Measurements from ENCODE around the gene AKAP13. TPM values are rescaled to one million over a fixed set of nuclear protein-coding genes. Genes with fewer than 3 reads are reported as not detected.

AKAP13 gene
- total RNA-seq, 2 experiments from 2014 or later = 282 to 304 TPM

GRCh38 chr15:85527895-85528294 lies 147.5 kb downstream of the AKAP13 start:
- no peak overlapping the region for H3K4me3 ChIP-seq (ENCODE audit: low read length)
- Mint-ChIP-seq H3K4me1 (ENCODE audit: low read depth) (peaks cover 44% of the 10 kb centered on the region), H3K36me3 (ENCODE audit: low read depth) (peaks cover 64% of the 10 kb centered on the region)

GRCh38 chr15:85530079-85530478 lies 149.7 kb downstream of the AKAP13 start:
- Mint-ChIP-seq H3K4me1 (ENCODE audit: low read depth) (peaks cover 53% of the 10 kb centered on the region), H3K36me3 (ENCODE audit: low read depth) (peaks cover 65% of the 10 kb centered on the region)

More at GRCh38 chr15:85527895-85528294, 147.5 kb downstream of the AKAP13 start:
- Histone ChIP-seq H3K36me3 (ENCODE audit: insufficient read depth, low read length) (peaks cover 19% of the 10 kb centered on the region), H3K4me1 (ENCODE audit: insufficient read depth, low read length) (no peaks in the 10 kb centered on the region), H3K27ac (ENCODE audit: low read depth in 1 of 2, low read length in 2 of 2) (no peak overlapping the region), H3K27me3 (ENCODE audit: control insufficient read depth in 1 of 2, insufficient read depth in 2 of 2, low read length in 2 of 2) (no peaks in the 10 kb centered on the region), H3K9me3 (ENCODE audit: control insufficient read depth in 1 of 2, insufficient read depth in 1 of 2, low read length in 2 of 2) (no peaks in the 10 kb centered on the region)
- intact Hi-C loops (cut with DNase I, micrococcal nuclease) = no loop called here
- TF ChIP-seq CTCF (IDR thresholded peaks at IDR 0.05) = no peak
- no peak for ATAC-seq (ENCODE audit: poor library complexity)
- Mint-ChIP-seq H3K9me3 (no peaks in the 10 kb centered on the region), H3K27ac (peak overlapping the region; percentile 43), H3K27me3 (no peaks in the 10 kb centered on the region), H3K4me3 (no peak overlapping the region)
- no peak for DNase-seq
- CTCF ChIA-PET = interaction anchor here (1.2 kb wide), 1 partner anchor 15 kb away, joined by 3 read pairs; no protein-coding TSS in a partner anchor
- POLR2A ChIA-PET = no interaction called here

GRCh38 chr15:85531083-85531482 lies 150.7 kb downstream of the AKAP13 start:
- Histone ChIP-seq H3K27ac (ENCODE audit: low read depth in 1 of 2, low read length in 2 of 2) (no peak overlapping the region), H3K27me3 (ENCODE audit: control insufficient read depth in 1 of 2, insufficient read depth in 2 of 2, low read length in 2 of 2) (no peaks in the 10 kb centered on the region), H3K4me3 (ENCODE audit: low read length) (no peak overlapping the region), H3K36me3 (ENCODE audit: insufficient read depth, low read length) (peaks cover 28% of the 10 kb centered on the region), H3K4me1 (ENCODE audit: insufficient read depth, low read length) (peaks cover 23% of the 10 kb centered on the region), H3K9me3 (ENCODE audit: control insufficient read depth in 1 of 2, insufficient read depth in 1 of 2, low read length in 2 of 2) (no peaks in the 10 kb centered on the region)
- POLR2A ChIA-PET = no interaction called here
- Mint-ChIP-seq H3K4me1 (ENCODE audit: low read depth) (peaks cover 55% of the 10 kb centered on the region), H3K36me3 (ENCODE audit: low read depth) (peaks cover 64% of the 10 kb centered on the region), H3K4me3 (no peak overlapping the region), H3K27me3 (no peaks in the 10 kb centered on the region), H3K27ac (peak overlapping the region; percentile 50), H3K9me3 (no peaks in the 10 kb centered on the region)
- TF ChIP-seq CTCF (IDR thresholded peaks at IDR 0.05) = no peak
- CTCF ChIA-PET = no interaction called here
- intact Hi-C loops (cut with DNase I, micrococcal nuclease) = no loop called here
- DNase-seq (no peak), ATAC-seq (ENCODE audit: poor library complexity) (no peak)

More at GRCh38 chr15:85530079-85530478, 149.7 kb downstream of the AKAP13 start:
- ChIA-PET POLR2A (no interaction called here), CTCF (no interaction called here)
- Histone ChIP-seq H3K4me3 (ENCODE audit: low read length) (no peak overlapping the region), H3K36me3 (ENCODE audit: insufficient read depth, low read length) (peaks cover 24% of the 10 kb centered on the region), H3K4me1 (ENCODE audit: insufficient read depth, low read length) (peaks cover 18% of the 10 kb centered on the region), H3K9me3 (ENCODE audit: control insufficient read depth in 1 of 2, insufficient read depth in 1 of 2, low read length in 2 of 2) (no peaks in the 10 kb centered on the region), H3K27ac (ENCODE audit: low read depth in 1 of 2, low read length in 2 of 2) (no peak overlapping the region), H3K27me3 (ENCODE audit: control insufficient read depth in 1 of 2, insufficient read depth in 2 of 2, low read length in 2 of 2) (no peaks in the 10 kb centered on the region)
- peak overlapping the region; percentile 50 for H3K27ac Mint-ChIP-seq
- no peak overlapping the region for H3K4me3 Mint-ChIP-seq
- no peak for ATAC-seq (ENCODE audit: poor library complexity)
- H3K9me3 Mint-ChIP-seq = no peaks in the 10 kb centered on the region
- H3K27me3 Mint-ChIP-seq = no peaks in the 10 kb centered on the region
- no peak for DNase-seq
- TF ChIP-seq CTCF (IDR thresholded peaks at IDR 0.05) = no peak
- intact Hi-C loops (cut with DNase I, micrococcal nuclease) = no loop called here
